Panc1 (cell line): ENCODE data around the gene TNFRSF25. TPM values are rescaled to one million over a fixed set of nuclear protein-coding genes. Genes with fewer than 3 reads are reported as not detected.
"Not testable (repeated sequence)": the region's sequence is repeated elsewhere in the genome, so short reads cannot be mapped to it uniquely, and the experiment has no call there.

Source experiments
- ATAC-seq: fragments of 200-7000 bp; cut with Tn5 transposase; 2 replicates; pipeline ENCODE4 v1.9.1; 2020; ENCODE audit warnings: mild to moderate bottlenecking, moderate library complexity
- BruUV-seq: library from RNA; stranded (reverse); fragments of 400-500 nt; replicated peaks from 2 replicates; lab custom pipeline; 2021; lab: Mats Ljungman, UMichigan
- CTCF ChIA-PET: fragments of 300-600 bp; sonication (Branson Sonifier 250); formaldehyde crosslinking; loops from one replicate; lab custom pipeline; 2022; ENCODE audit warnings: antibody characterized with exemption; lab: Charles Lee
- POLR2A ChIA-PET: fragments of 300-600 bp; sonication (Branson Sonifier 250); formaldehyde crosslinking; loops from one replicate; lab custom pipeline; 2022; ENCODE audit warnings: antibody characterized with exemption; lab: Charles Lee
- DNase-seq: peaks from one replicate; pipeline ENCODE4 v3.0.0-alpha.2; 2010; ENCODE audit warnings: low read depth, low spot score
- H3K27ac ChIP-seq: 2 replicates; pipeline ENCODE4 v1.5.1; 2011; ENCODE audit warnings: mild to moderate bottlenecking, low read length, inconsistent platforms
- H3K27me3 ChIP-seq: fragments of 200-500 bp; sonication (Bioruptor generic); 2 replicates; pipeline ENCODE4 v1.6.0; 2014; ENCODE audit warnings: low read length, inconsistent platforms; ENCODE audit not compliant: control insufficient read depth, insufficient read depth
- H3K36me3 ChIP-seq: fragments of 200-500 bp; sonication (Bioruptor generic); 2 replicates; pipeline ENCODE4 v1.5.1; 2014; ENCODE audit warnings: inconsistent platforms, mild to moderate bottlenecking, low read length, moderate library complexity; ENCODE audit not compliant: control insufficient read depth, insufficient read depth
- H3K4me1 ChIP-seq: 2 replicates; pipeline ENCODE4 v1.5.1; 2011; ENCODE audit warnings: inconsistent platforms, mild to moderate bottlenecking, low read length, moderate library complexity; ENCODE audit not compliant: control insufficient read depth, insufficient read depth
- H3K4me3 ChIP-seq, 2 experiments: 2 replicates each; pipeline ENCODE4 v1.5.1; 2011 to 2012; ENCODE audit warnings: low read depth in 2 of 2, low read length in 2 of 2, mild to moderate bottlenecking in 2 of 2, inconsistent platforms in 1 of 2, moderate library complexity in 1 of 2
- H3K9me3 ChIP-seq: fragments of 200-500 bp; sonication (Bioruptor generic); 2 replicates; pipeline ENCODE4 v1.5.1; 2014; ENCODE audit warnings: low read depth, mild to moderate bottlenecking, inconsistent platforms, low read length, moderate library complexity; ENCODE audit not compliant: control insufficient read depth, insufficient read depth
- POLR2AphosphoS5 ChIP-seq: IDR thresholded peaks from 2 replicates; pipeline ENCODE4 v1.6.1; 2012; ENCODE audit warnings: mild to moderate bottlenecking, low read depth, low read length, moderate library complexity
- SIN3A ChIP-seq: IDR thresholded peaks from 2 replicates; pipeline ENCODE4 v1.6.1; 2012; ENCODE audit warnings: low read depth, mild to moderate bottlenecking, low read length, moderate library complexity, borderline replicate concordance; ENCODE audit not compliant: insufficient read depth
- TCF7L2 ChIP-seq: IDR thresholded peaks from 2 replicates; pipeline ENCODE4 v1.6.1; 2011; ENCODE audit warnings: mild to moderate bottlenecking, low read depth, low read length, inconsistent platforms
- in situ Hi-C: cut with HindIII; loops from 2 replicates; pipeline ENCODE4 v1.10.0; 2016; ENCODE audit warnings: low sequenced_read_pairs, low pct_unique_long_range_greater_than_20kb
- intact Hi-C: fragments of 100-400 bp; cut with micrococcal nuclease; formaldehyde crosslinking; loops from one replicate; pipeline ENCODE4 v1.10.0; 2022; ENCODE audit not compliant: unreplicated experiment
- total RNA-seq: library from RNA; stranded (reverse); gene quantifications from one replicate; pipeline ENCODE4 v1.2.1, GENCODE V29; 2021; ENCODE audit not compliant: unreplicated experiment
- TF ChIP-seq, protein P1 (sequence below): fragments of 450-650 bp; IDR thresholded peaks from 2 replicates; pipeline ENCODE4 v1.5.1; 2017; ENCODE audit warnings: mild to moderate bottlenecking
- TF ChIP-seq, protein P2 (sequence below), 2 experiments: IDR thresholded peaks; 2 replicates each; pipeline ENCODE4 v1.6.1; 2011 to 2012; ENCODE audit warnings: low read depth in 2 of 2, control low read depth in 1 of 2, low read length in 1 of 2, mild to moderate bottlenecking in 1 of 2, moderate library complexity in 1 of 2; ENCODE audit not compliant: insufficient read depth in 1 of 2

Gene TNFRSF25
- total RNA-seq, 1 experiment from 2014 or later: 7.0 TPM

DNA sequence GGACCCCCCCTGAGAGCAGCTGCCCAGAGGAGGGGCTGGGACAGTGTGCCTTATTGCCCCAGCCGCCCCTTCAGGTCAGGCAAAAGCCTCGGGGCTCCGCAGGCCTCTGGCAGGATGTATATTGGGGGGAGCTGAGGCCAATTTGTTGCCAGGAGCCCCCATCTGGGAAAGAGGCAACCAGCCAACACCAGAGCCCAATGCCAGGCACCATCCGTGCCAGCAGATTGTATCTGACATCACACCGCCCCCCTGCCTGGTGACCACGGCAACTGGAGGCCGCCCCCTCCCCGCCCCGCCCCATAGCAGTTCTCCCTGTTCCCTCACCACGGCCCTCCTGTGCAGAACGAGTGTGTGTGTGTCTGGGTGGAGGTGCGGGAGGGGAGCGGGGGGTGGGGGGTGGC lies 29.1 kb upstream of the TNFRSF25 start:
- DNase-seq (no peak), ATAC-seq (no peak)
- Histone ChIP-seq H3K4me3 (no peak overlapping the region), H3K27me3 (no peaks in the 10 kb centered on the region), H3K27ac (no peak overlapping the region), H3K4me1 (peaks cover 24% of the 10 kb centered on the region), H3K36me3 (no peaks in the 10 kb centered on the region; the same call in 1 of the 2 replicates), H3K9me3 (no peaks in the 10 kb centered on the region)
- BruUV-seq: no TSS peak
- TF ChIP-seq TCF7L2 (no peak), SIN3A (no peak)
- TF ChIP-seq, protein P1, sequence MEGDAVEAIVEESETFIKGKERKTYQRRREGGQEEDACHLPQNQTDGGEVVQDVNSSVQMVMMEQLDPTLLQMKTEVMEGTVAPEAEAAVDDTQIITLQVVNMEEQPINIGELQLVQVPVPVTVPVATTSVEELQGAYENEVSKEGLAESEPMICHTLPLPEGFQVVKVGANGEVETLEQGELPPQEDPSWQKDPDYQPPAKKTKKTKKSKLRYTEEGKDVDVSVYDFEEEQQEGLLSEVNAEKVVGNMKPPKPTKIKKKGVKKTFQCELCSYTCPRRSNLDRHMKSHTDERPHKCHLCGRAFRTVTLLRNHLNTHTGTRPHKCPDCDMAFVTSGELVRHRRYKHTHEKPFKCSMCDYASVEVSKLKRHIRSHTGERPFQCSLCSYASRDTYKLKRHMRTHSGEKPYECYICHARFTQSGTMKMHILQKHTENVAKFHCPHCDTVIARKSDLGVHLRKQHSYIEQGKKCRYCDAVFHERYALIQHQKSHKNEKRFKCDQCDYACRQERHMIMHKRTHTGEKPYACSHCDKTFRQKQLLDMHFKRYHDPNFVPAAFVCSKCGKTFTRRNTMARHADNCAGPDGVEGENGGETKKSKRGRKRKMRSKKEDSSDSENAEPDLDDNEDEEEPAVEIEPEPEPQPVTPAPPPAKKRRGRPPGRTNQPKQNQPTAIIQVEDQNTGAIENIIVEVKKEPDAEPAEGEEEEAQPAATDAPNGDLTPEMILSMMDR: no peak
- TF ChIP-seq, protein P2, sequence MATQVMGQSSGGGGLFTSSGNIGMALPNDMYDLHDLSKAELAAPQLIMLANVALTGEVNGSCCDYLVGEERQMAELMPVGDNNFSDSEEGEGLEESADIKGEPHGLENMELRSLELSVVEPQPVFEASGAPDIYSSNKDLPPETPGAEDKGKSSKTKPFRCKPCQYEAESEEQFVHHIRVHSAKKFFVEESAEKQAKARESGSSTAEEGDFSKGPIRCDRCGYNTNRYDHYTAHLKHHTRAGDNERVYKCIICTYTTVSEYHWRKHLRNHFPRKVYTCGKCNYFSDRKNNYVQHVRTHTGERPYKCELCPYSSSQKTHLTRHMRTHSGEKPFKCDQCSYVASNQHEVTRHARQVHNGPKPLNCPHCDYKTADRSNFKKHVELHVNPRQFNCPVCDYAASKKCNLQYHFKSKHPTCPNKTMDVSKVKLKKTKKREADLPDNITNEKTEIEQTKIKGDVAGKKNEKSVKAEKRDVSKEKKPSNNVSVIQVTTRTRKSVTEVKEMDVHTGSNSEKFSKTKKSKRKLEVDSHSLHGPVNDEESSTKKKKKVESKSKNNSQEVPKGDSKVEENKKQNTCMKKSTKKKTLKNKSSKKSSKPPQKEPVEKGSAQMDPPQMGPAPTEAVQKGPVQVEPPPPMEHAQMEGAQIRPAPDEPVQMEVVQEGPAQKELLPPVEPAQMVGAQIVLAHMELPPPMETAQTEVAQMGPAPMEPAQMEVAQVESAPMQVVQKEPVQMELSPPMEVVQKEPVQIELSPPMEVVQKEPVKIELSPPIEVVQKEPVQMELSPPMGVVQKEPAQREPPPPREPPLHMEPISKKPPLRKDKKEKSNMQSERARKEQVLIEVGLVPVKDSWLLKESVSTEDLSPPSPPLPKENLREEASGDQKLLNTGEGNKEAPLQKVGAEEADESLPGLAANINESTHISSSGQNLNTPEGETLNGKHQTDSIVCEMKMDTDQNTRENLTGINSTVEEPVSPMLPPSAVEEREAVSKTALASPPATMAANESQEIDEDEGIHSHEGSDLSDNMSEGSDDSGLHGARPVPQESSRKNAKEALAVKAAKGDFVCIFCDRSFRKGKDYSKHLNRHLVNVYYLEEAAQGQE (IDR thresholded peaks at IDR 0.05; ENCODE audit: insufficient read depth in 1 of 2, low read depth in 2 of 2, low read length in 1 of 2): no peak
- POLR2A ChIA-PET: interaction anchor here (0.7 kb wide), 1 partner anchor 349 kb away, joined by 7 read pairs; no protein-coding TSS in a partner anchor
- in situ Hi-C loops: no loop called here
- intact Hi-C loops: no loop called here
- CTCF ChIA-PET: no interaction called here

DNA sequence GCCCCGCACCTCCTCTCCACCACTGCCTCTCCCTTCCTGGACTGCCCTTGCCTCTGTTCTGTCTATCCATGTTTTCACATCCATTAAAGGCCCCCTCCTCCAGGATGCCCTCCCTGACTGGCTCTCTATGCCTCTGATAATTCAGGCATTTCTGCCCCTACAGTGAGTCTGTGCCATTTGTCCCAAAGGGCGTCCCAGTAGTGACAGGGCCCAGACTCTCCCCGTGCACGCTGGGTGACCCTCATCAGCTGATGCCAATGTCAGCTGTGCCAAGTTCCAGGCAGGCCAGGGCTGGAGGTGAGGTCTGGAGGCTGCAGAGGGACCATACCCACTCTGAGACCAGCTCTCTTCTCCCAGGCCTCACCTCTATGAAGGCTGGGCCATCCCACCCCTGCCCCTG lies 28.7 kb upstream of the TNFRSF25 start:
- no peaks in the 10 kb centered on the region for H3K27me3 ChIP-seq
- peaks cover 26% of the 10 kb centered on the region for H3K4me1 ChIP-seq
- no peak for ATAC-seq
- H3K9me3 ChIP-seq: no peaks in the 10 kb centered on the region
- DNase-seq: no peak
- ChIA-PET POLR2A (no interaction called here), CTCF (interaction anchor here (0.6 kb wide), 1 partner anchor 133 kb away, joined by 7 read pairs; no protein-coding TSS in a partner anchor)
- TF ChIP-seq POLR2AphosphoS5 (no peak), TCF7L2 (no peak), SIN3A (no peak)
- TF ChIP-seq, protein P1: no peak
- H3K27ac ChIP-seq: no peak overlapping the region
- intact Hi-C loops (no loop called here), in situ Hi-C loops (no loop called here)
- no peak overlapping the region for H3K4me3 ChIP-seq
- no peaks in the 10 kb centered on the region; the same call in 1 of the 2 replicates for H3K36me3 ChIP-seq
- no TSS peak for BruUV-seq

DNA sequence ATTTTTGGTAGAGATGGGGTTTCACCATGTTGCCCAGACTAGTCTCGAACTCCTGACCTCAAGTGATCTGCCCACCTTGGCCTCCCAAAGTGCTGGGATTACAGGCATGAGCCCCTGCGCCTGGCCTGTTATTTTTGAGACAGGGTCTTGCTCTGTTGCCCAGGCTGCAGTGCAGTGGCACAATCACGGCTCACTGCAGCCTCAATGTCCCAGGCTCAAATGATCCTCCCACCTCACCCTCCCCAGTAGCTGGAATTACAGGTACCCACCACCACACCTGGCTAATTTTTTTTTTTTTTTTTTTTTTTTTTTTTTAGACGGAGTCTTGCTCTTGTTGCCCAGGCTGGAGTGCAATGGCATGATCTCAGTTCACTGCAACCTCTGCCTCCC lies 27.9 kb upstream of the TNFRSF25 start:
- ChIA-PET POLR2A (interaction anchor here (0.6 kb wide), 1 partner anchor 86 kb away, joined by 8 read pairs; the partner anchor contains the start of gene ZBTB48), CTCF (interaction anchor here (0.7 kb wide), 1 partner anchor 11 kb away, joined by 3 read pairs; no protein-coding TSS in a partner anchor)
- H3K4me3 ChIP-seq, H3K27ac ChIP-seq, H3K9me3 ChIP-seq, H3K36me3 ChIP-seq, in situ Hi-C loops, DNase-seq, ATAC-seq, BruUV-seq, H3K27me3 ChIP-seq, intact Hi-C loops: not testable (repeated sequence)
- H3K4me1 ChIP-seq: peaks cover 32% of the 10 kb centered on the region
